ENCODE data around the gene GSTT2. TPM values are rescaled to one million over a fixed set of nuclear protein-coding genes. Genes with fewer than 3 reads are reported as not detected.

GSTT2 gene
- total RNA-seq, 1 donor from 2014 or later: 0.50 TPM

GRCh38 chr22:24010018-24010391, 30.1 kb downstream of the GSTT2 start:
- no peak for TF ChIP-seq CTCF (IDR thresholded peaks at IDR 0.05; ENCODE audit: insufficient read depth, low read length, poor library complexity, severe bottlenecking)
- DNase-seq (ENCODE audit: low read depth): no peak
- H3K4me3 ChIP-seq (ENCODE audit: low read depth, low read length): no peak overlapping the region
- H3K36me3 ChIP-seq (ENCODE audit: control insufficient read depth, insufficient read depth, low read length): no peaks in the 10 kb centered on the region
- no peaks in the 10 kb centered on the region for H3K27me3 ChIP-seq (ENCODE audit: control insufficient read depth, insufficient read depth, low read length)

- no peak for DNase-seq (ENCODE audit: low read depth)
- no peaks in the 10 kb centered on the region for H3K27me3 ChIP-seq (ENCODE audit: control insufficient read depth, insufficient read depth, low read length)
- H3K4me3 ChIP-seq (ENCODE audit: low read depth, low read length): peak overlapping the region; percentile 80
- H3K36me3 ChIP-seq (ENCODE audit: control insufficient read depth, insufficient read depth, low read length): no peaks in the 10 kb centered on the region
- no peak for TF ChIP-seq CTCF (IDR thresholded peaks at IDR 0.05; ENCODE audit: insufficient read depth, low read length, poor library complexity, severe bottlenecking)
Measured at GRCh38 chr22:24011735-24012068, 31.8 kb downstream of the GSTT2 start.

- no peak for TF ChIP-seq CTCF (IDR thresholded peaks at IDR 0.05; ENCODE audit: insufficient read depth, low read length, poor library complexity, severe bottlenecking)
- Histone ChIP-seq H3K27me3 (ENCODE audit: control insufficient read depth, insufficient read depth, low read length) (no peaks in the 10 kb centered on the region), H3K4me3 (ENCODE audit: low read depth, low read length) (no peak overlapping the region), H3K36me3 (ENCODE audit: control insufficient read depth, insufficient read depth, low read length) (no peaks in the 10 kb centered on the region)
- no peak for DNase-seq (ENCODE audit: low read depth)
Measured at GRCh38 chr22:24016156-24016555, 36.2 kb downstream of the GSTT2 start.

- Histone ChIP-seq H3K36me3 (ENCODE audit: control insufficient read depth, insufficient read depth, low read length) (no peaks in the 10 kb centered on the region), H3K4me3 (ENCODE audit: low read depth, low read length) (no peak overlapping the region), H3K27me3 (ENCODE audit: control insufficient read depth, insufficient read depth, low read length) (no peaks in the 10 kb centered on the region)
- no peak for DNase-seq (ENCODE audit: low read depth)
- TF ChIP-seq CTCF (IDR thresholded peaks at IDR 0.05; ENCODE audit: insufficient read depth, low read length, poor library complexity, severe bottlenecking): no peak
Measured at GRCh38 chr22:24021304-24021703, 41.4 kb downstream of the GSTT2 start.

GRCh38 chr22:24023204-24023789, 43.4 kb downstream of the GSTT2 start:
- no peaks in the 10 kb centered on the region for H3K27me3 ChIP-seq (ENCODE audit: control insufficient read depth, insufficient read depth, low read length)
- H3K4me3 ChIP-seq (ENCODE audit: low read depth, low read length): no peak overlapping the region
- DNase-seq (ENCODE audit: low read depth): no peak
- no peaks in the 10 kb centered on the region for H3K36me3 ChIP-seq (ENCODE audit: control insufficient read depth, insufficient read depth, low read length)
- TF ChIP-seq CTCF (IDR thresholded peaks at IDR 0.05; ENCODE audit: insufficient read depth, low read length, poor library complexity, severe bottlenecking): no peak

GRCh38 chr22:24024354-24024753, 44.4 kb downstream of the GSTT2 start:
- no peaks in the 10 kb centered on the region for H3K27me3 ChIP-seq (ENCODE audit: control insufficient read depth, insufficient read depth, low read length)
- no peak for TF ChIP-seq CTCF (IDR thresholded peaks at IDR 0.05; ENCODE audit: insufficient read depth, low read length, poor library complexity, severe bottlenecking)
- no peak overlapping the region for H3K4me3 ChIP-seq (ENCODE audit: low read depth, low read length)
- H3K36me3 ChIP-seq (ENCODE audit: control insufficient read depth, insufficient read depth, low read length): no peaks in the 10 kb centered on the region
- DNase-seq (ENCODE audit: low read depth): no peak
